ENCODE measurements around the gene CCDC91. TPM values are rescaled to one million over a fixed set of nuclear protein-coding genes. Genes with fewer than 3 reads are reported as not detected.

The CCDC91 gene
- total and polyA plus RNA-seq, 9 of the 15 experiments (the other 6 are each of a cell fraction or from before 2014, with no cell fraction given), result 10.1 to 31.1 (median 26.3) TPM

DNA sequence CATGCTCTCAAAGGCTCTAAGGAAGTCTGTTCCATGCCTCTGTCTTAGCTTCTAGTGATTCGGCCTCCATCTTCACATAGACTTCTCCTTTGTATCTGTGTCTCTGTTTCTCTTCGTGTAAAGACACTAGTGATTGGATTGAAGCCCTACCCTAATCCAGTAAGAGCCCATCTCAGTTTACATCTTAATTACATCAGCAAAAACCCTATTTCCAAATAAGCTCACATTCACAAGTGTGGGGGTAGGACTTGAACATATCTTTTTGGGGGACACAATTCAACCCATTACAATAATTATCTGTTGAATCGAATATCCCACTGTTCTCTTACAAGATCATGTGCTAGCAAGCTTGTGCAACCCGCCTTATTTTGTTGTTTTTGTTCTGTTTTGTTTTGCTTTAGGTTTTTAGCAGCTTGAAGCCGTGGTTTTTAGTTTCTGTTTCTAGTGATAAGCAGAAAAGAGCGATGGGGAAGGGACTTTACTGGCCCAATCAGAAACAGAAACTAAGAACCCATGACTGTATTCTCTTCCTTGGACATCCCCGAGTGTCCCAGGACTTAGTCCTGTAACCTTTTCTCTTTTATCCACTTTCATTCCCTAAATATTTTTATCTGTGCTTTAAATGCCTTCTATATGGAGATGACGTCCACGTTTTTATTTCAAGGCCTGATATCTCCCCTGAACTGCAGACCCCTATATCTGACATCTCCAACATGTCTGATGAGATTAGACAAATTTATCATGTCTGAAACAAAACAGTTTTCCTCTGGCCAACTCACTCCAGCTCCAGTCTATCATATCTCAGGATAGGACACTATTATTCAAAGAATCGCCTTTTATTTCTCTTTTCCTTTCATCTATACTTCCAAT, 353.0 kb downstream of the CCDC91 start (continued):
- TF ChIP-seq, protein P1, sequence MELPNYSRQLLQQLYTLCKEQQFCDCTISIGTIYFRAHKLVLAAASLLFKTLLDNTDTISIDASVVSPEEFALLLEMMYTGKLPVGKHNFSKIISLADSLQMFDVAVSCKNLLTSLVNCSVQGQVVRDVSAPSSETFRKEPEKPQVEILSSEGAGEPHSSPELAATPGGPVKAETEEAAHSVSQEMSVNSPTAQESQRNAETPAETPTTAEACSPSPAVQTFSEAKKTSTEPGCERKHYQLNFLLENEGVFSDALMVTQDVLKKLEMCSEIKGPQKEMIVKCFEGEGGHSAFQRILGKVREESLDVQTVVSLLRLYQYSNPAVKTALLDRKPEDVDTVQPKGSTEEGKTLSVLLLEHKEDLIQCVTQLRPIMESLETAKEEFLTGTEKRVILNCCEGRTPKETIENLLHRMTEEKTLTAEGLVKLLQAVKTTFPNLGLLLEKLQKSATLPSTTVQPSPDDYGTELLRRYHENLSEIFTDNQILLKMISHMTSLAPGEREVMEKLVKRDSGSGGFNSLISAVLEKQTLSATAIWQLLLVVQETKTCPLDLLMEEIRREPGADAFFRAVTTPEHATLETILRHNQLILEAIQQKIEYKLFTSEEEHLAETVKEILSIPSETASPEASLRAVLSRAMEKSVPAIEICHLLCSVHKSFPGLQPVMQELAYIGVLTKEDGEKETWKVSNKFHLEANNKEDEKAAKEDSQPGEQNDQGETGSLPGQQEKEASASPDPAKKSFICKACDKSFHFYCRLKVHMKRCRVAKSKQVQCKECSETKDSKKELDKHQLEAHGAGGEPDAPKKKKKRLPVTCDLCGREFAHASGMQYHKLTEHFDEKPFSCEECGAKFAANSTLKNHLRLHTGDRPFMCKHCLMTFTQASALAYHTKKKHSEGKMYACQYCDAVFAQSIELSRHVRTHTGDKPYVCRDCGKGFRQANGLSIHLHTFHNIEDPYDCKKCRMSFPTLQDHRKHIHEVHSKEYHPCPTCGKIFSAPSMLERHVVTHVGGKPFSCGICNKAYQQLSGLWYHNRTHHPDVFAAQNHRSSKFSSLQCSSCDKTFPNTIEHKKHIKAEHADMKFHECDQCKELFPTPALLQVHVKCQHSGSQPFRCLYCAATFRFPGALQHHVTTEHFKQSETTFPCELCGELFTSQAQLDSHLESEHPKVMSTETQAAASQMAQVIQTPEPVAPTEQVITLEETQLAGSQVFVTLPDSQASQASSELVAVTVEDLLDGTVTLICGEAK (IDR thresholded peaks at IDR 0.05), result no peak
- TF ChIP-seq, protein P1 (CRISPR knock-in tag; IDR thresholded peaks at IDR 0.05), result no peak
- TF ChIP-seq, protein P2, sequence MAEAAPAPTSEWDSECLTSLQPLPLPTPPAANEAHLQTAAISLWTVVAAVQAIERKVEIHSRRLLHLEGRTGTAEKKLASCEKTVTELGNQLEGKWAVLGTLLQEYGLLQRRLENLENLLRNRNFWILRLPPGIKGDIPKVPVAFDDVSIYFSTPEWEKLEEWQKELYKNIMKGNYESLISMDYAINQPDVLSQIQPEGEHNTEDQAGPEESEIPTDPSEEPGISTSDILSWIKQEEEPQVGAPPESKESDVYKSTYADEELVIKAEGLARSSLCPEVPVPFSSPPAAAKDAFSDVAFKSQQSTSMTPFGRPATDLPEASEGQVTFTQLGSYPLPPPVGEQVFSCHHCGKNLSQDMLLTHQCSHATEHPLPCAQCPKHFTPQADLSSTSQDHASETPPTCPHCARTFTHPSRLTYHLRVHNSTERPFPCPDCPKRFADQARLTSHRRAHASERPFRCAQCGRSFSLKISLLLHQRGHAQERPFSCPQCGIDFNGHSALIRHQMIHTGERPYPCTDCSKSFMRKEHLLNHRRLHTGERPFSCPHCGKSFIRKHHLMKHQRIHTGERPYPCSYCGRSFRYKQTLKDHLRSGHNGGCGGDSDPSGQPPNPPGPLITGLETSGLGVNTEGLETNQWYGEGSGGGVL (CRISPR knock-in tag; IDR thresholded peaks at IDR 0.05), result no peak
- no peak for TF ChIP-seq OTX1 (CRISPR knock-in tag; IDR thresholded peaks at IDR 0.05)
- TF ChIP-seq, protein P3, sequence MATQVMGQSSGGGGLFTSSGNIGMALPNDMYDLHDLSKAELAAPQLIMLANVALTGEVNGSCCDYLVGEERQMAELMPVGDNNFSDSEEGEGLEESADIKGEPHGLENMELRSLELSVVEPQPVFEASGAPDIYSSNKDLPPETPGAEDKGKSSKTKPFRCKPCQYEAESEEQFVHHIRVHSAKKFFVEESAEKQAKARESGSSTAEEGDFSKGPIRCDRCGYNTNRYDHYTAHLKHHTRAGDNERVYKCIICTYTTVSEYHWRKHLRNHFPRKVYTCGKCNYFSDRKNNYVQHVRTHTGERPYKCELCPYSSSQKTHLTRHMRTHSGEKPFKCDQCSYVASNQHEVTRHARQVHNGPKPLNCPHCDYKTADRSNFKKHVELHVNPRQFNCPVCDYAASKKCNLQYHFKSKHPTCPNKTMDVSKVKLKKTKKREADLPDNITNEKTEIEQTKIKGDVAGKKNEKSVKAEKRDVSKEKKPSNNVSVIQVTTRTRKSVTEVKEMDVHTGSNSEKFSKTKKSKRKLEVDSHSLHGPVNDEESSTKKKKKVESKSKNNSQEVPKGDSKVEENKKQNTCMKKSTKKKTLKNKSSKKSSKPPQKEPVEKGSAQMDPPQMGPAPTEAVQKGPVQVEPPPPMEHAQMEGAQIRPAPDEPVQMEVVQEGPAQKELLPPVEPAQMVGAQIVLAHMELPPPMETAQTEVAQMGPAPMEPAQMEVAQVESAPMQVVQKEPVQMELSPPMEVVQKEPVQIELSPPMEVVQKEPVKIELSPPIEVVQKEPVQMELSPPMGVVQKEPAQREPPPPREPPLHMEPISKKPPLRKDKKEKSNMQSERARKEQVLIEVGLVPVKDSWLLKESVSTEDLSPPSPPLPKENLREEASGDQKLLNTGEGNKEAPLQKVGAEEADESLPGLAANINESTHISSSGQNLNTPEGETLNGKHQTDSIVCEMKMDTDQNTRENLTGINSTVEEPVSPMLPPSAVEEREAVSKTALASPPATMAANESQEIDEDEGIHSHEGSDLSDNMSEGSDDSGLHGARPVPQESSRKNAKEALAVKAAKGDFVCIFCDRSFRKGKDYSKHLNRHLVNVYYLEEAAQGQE (IDR thresholded peaks at IDR 0.05; ENCODE audit: borderline replicate concordance), result no peak
- TF ChIP-seq, protein P3 (CRISPR knock-in tag; IDR thresholded peaks at IDR 0.05; ENCODE audit: low read depth), result no peak
- no peak for TF ChIP-seq HOXB6 (CRISPR knock-in tag; IDR thresholded peaks at IDR 0.05; ENCODE audit: borderline replicate concordance)
